Gastrocnemius medialis (tissue), 4 donors: ENCODE results near the gene CRYGN. TPM values are rescaled to one million over a fixed set of nuclear protein-coding genes. Genes with fewer than 3 reads are reported as not detected.

Experiments
- ATAC-seq, 2 donors: fragments of 150-250 bp; one replicate each; pipeline ENCODE4 v1.9.1; 2016
- DNase-seq, 2 donors: peaks; one replicate each; pipeline ENCODE4 v3.0.0-alpha.2; 2019
- H3K27ac ChIP-seq, 4 donors: fragments of 200-600 bp; sonication (generic); 1 replicate in 1 of 4; 2 replicates in 3 of 4; pipeline ENCODE4 v1.5.1; 2016 to 2018; ENCODE audit warnings: mild to moderate bottlenecking in 2 of 4, moderate library complexity in 1 of 4
- H3K27me3 ChIP-seq, 3 donors: fragments of 200-600 bp; sonication (generic) in 2 of 3; 1 replicate in 1 of 3; 2 replicates in 2 of 3; pipeline versions ENCODE4 v1.5.1 to v1.6.0; 2016 to 2019; ENCODE audit warnings: mild to moderate bottlenecking in 1 of 3, moderate library complexity in 1 of 3
- H3K36me3 ChIP-seq, 2 donors: fragments of 200-600 bp; sonication (generic) in 1 of 2; one replicate each; pipeline ENCODE4 v1.5.1; 2017 to 2018
- H3K4me1 ChIP-seq, 2 donors: fragments of 200-600 bp; sonication (generic) in 1 of 2; one replicate each; pipeline ENCODE4 v1.5.1; 2016 to 2017; ENCODE audit warnings: mild to moderate bottlenecking in 2 of 2
- H3K4me3 ChIP-seq, 4 donors: fragments of 200-600 bp; sonication (generic) in 3 of 4; 1 replicate in 1 of 4; 2 replicates in 3 of 4; pipeline ENCODE4 v1.5.1; 2016 to 2019; ENCODE audit warnings: mild to moderate bottlenecking in 2 of 4
- H3K9me3 ChIP-seq, 3 donors: fragments of 200-600 bp; sonication (generic) in 2 of 3; 1 replicate in 1 of 3; 2 replicates in 2 of 3; pipeline ENCODE4 v1.5.1; 2016 to 2019
- POLR2A ChIP-seq, 2 donors: fragments of 450-650 bp; IDR thresholded peaks; one replicate each; pipeline ENCODE4 v1.6.1; 2017; ENCODE audit warnings: antibody characterized with exemption in 2 of 2, mild to moderate bottlenecking in 2 of 2, moderate library complexity in 2 of 2
- in situ Hi-C, 4 donors: fragments of 200-750 bp; cut with MboI; loops; one replicate each; pipeline versions ENCODE4 v1.15.0 to v1.8.0; 2017; ENCODE audit warnings: low sequenced_read_pairs in 4 of 4
- intact Hi-C: fragments of 100-400 bp; cut with DNase I; formaldehyde crosslinking; loops from one replicate; pipeline ENCODE4 v1.15.1; 2023; ENCODE audit warnings: low total_unique reads
- total RNA-seq, 4 donors: library from RNA; depleted of rRNA; stranded (reverse); fragments of >200 nt; gene quantifications; one replicate each; pipeline versions ENCODE4 v1.1.0 to v1.2.3, GENCODE V29; 2016
- TF ChIP-seq, protein P1 (sequence below), 5 experiments: fragments of 450-650 bp in 3 of 5; fragments of 200-600 bp in 2 of 5; sonication (generic) in 2 of 5; IDR thresholded peaks in 4 of 5; conservative IDR thresholded peaks in 1 of 5; 1 replicate in 4 of 5; 2 replicates in 1 of 5; pipeline ENCODE4 v1.5.1; 2016 to 2019; ENCODE audit warnings: antibody characterized with exemption in 5 of 5, mild to moderate bottlenecking in 3 of 5, moderate library complexity in 3 of 5

CRYGN gene
- total RNA-seq, 4 donors from 2014 or later: not detected

- DNase-seq: no peak
- Histone ChIP-seq H3K4me3 (no peak overlapping the region), H3K4me1 (no peaks in the 10 kb centered on the region), H3K36me3 (no peaks in the 10 kb centered on the region), H3K27me3 (peaks cover 0 to 4% (median 0%) of the 10 kb centered on the region in 3 donors), H3K27ac (no peak overlapping the region), H3K9me3 (no peaks in the 10 kb centered on the region)
- TF ChIP-seq POLR2A (IDR thresholded peaks at IDR 0.05): no peak
- TF ChIP-seq, protein P1, sequence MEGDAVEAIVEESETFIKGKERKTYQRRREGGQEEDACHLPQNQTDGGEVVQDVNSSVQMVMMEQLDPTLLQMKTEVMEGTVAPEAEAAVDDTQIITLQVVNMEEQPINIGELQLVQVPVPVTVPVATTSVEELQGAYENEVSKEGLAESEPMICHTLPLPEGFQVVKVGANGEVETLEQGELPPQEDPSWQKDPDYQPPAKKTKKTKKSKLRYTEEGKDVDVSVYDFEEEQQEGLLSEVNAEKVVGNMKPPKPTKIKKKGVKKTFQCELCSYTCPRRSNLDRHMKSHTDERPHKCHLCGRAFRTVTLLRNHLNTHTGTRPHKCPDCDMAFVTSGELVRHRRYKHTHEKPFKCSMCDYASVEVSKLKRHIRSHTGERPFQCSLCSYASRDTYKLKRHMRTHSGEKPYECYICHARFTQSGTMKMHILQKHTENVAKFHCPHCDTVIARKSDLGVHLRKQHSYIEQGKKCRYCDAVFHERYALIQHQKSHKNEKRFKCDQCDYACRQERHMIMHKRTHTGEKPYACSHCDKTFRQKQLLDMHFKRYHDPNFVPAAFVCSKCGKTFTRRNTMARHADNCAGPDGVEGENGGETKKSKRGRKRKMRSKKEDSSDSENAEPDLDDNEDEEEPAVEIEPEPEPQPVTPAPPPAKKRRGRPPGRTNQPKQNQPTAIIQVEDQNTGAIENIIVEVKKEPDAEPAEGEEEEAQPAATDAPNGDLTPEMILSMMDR (IDR thresholded peaks at IDR 0.05 in 4 of 5, conservative IDR thresholded peaks at IDR 0.05 in 1 of 5): no peak
- in situ Hi-C loops (no loop called here), intact Hi-C loops (no loop called here)
- no peak for ATAC-seq
Measured at GRCh38 chr7:151394076-151395035, 45.6 kb downstream of the CRYGN start.

GRCh38 chr7:151393031-151393977 lies 46.6 kb downstream of the CRYGN start:
- Histone ChIP-seq H3K27me3 (peaks cover 0 to 4% (median 0%) of the 10 kb centered on the region in 3 donors), H3K9me3 (no peaks in the 10 kb centered on the region), H3K4me3 (no peak overlapping the region), H3K27ac (no peak overlapping the region), H3K4me1 (no peaks in the 10 kb centered on the region), H3K36me3 (no peaks in the 10 kb centered on the region)
- ATAC-seq (no peak), DNase-seq (no peak)
- intact Hi-C loops (no loop called here), in situ Hi-C loops (no loop called here)
- TF ChIP-seq, protein P1 (IDR thresholded peaks at IDR 0.05 in 4 of 5, conservative IDR thresholded peaks at IDR 0.05 in 1 of 5): no peak
- TF ChIP-seq POLR2A (IDR thresholded peaks at IDR 0.05): no peak

DNA sequence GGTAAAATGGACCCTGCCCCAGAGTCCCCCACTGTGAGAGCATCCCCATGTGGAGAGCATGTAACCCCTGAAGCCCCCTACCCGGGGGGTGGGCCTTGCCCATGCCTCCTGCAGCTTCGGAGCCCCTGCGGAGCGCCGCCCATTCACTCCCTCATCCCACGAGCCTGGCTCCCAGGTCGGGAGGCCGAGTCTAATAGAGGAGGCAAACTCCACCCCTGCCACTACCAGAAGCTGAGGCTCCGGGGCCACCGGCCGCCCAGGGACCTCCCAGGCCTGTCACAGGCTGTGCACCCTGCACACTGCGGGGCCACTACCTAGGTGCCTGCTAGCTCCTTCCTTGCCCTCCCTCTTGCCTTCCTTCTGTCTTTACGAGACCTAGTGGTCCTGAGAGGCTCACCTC lies 47.5 kb downstream of the CRYGN start:
- TF ChIP-seq, protein P1 (IDR thresholded peaks at IDR 0.05 in 4 of 5, conservative IDR thresholded peaks at IDR 0.05 in 1 of 5): no peak
- TF ChIP-seq POLR2A (IDR thresholded peaks at IDR 0.05): no peak
- Histone ChIP-seq H3K27me3 (peaks cover 0 to 4% (median 0%) of the 10 kb centered on the region in 3 donors), H3K4me1 (no peaks in the 10 kb centered on the region), H3K27ac (no peak overlapping the region), H3K4me3 (no peak overlapping the region), H3K9me3 (no peaks in the 10 kb centered on the region), H3K36me3 (no peaks in the 10 kb centered on the region)
- ATAC-seq: no peak
- intact Hi-C loops: no loop called here
- no peak for DNase-seq
- in situ Hi-C loops: no loop called here

DNA sequence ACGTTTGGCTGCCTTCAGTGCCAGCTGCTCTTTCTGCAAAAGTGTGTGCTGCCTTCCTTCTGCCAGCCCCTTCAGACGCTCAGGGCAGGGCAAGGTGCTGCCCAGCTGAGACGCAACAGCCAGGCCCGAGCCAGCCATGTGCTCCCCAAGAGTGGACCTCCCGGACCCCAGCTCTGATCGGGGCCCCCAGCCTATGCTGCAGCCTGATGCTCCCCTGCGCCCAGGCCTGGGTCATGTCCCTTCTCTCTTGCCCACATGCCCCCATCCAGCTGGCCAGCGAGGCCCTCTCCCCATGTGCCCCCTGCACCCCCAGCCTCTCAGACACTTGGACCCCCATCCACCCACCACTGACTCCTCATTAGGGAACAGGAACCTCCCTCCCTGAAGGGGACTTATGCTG lies 47.9 kb downstream of the CRYGN start:
- intact Hi-C loops: no loop called here
- H3K4me3 ChIP-seq: no peak overlapping the region
- DNase-seq: no peak
- H3K27ac ChIP-seq: no peak overlapping the region
- no peaks in the 10 kb centered on the region for H3K36me3 ChIP-seq
- in situ Hi-C loops: no loop called here
- no peak for ATAC-seq
- peaks cover 0 to 4% (median 0%) of the 10 kb centered on the region in 3 donors for H3K27me3 ChIP-seq
- H3K4me1 ChIP-seq: no peaks in the 10 kb centered on the region
- TF ChIP-seq, protein P1 (IDR thresholded peaks at IDR 0.05 in 4 of 5, conservative IDR thresholded peaks at IDR 0.05 in 1 of 5): no peak
- no peak for TF ChIP-seq POLR2A (IDR thresholded peaks at IDR 0.05)
- H3K9me3 ChIP-seq: no peaks in the 10 kb centered on the region
